ENCODE results near the gene PRR20G. TPM values are rescaled to one million over a fixed set of nuclear protein-coding genes. Genes with fewer than 3 reads are reported as not detected.

Gene PRR20G
- total RNA-seq, 1 donor from 2014 or later: not detected

GRCh38 chr3:127265581-127265981 is 22.3 kb downstream of the PRR20G start:
- peaks cover 5% of the 10 kb centered on the region for H3K4me1 Mint-ChIP-seq
- peaks cover 6% of the 10 kb centered on the region for H3K27me3 Mint-ChIP-seq (ENCODE audit: insufficient read depth, low read depth)
- H3K27me3 ChIP-seq: no peaks in the 10 kb centered on the region
- DNase-seq (ENCODE audit: low spot score): no peak
- no peaks in the 10 kb centered on the region for H3K9me3 ChIP-seq (ENCODE audit: low read depth)
- no peak overlapping the region for H3K27ac ChIP-seq
- H3K9me3 Mint-ChIP-seq: peaks cover 18% of the 10 kb centered on the region
- no peak overlapping the region for H3K27ac Mint-ChIP-seq
- no peaks in the 10 kb centered on the region for H3F3A ChIP-seq (ENCODE audit: low read depth)
- no peaks in the 10 kb centered on the region for H3K36me3 ChIP-seq
- no peaks in the 10 kb centered on the region for H3K36me3 Mint-ChIP-seq
- H4K20me1 ChIP-seq (ENCODE audit: low read depth): no peaks in the 10 kb centered on the region
- H2AFZ ChIP-seq (replicated peaks): no peak overlapping the region
- no peak for TF ChIP-seq CTCF (IDR thresholded peaks at IDR 0.05)
- TF ChIP-seq EZH2 (IDR thresholded peaks at IDR 0.05): no peak
- TF ChIP-seq EZH2phosphoT487 (IDR thresholded peaks at IDR 0.05): no peak
- H3K79me2 ChIP-seq (ENCODE audit: low read depth): no peaks in the 10 kb centered on the region
- no peak overlapping the region for H3K4me3 Mint-ChIP-seq
- no peak overlapping the region for H3K4me2 ChIP-seq
- no peak overlapping the region for H3K9ac ChIP-seq
- H3K4me1 ChIP-seq: no peaks in the 10 kb centered on the region
- no peak overlapping the region for H3K4me3 ChIP-seq

GRCh38 chr3:127264794-127265514 is 22.9 kb downstream of the PRR20G start:
- Mint-ChIP-seq H3K27ac (no peak overlapping the region), H3K9me3 (peaks cover 18% of the 10 kb centered on the region)
- no peaks in the 10 kb centered on the region for H4K20me1 ChIP-seq (ENCODE audit: low read depth)

GRCh38 chr3:127264292-127264691 is 23.6 kb downstream of the PRR20G start:
- Histone ChIP-seq H3K4me1 (no peaks in the 10 kb centered on the region), H3F3A (ENCODE audit: low read depth) (no peaks in the 10 kb centered on the region), H3K4me3 (no peak overlapping the region), H3K79me2 (ENCODE audit: low read depth) (no peaks in the 10 kb centered on the region), H3K27me3 (no peaks in the 10 kb centered on the region), H3K9me3 (ENCODE audit: low read depth) (no peaks in the 10 kb centered on the region), H4K20me1 (ENCODE audit: low read depth) (no peaks in the 10 kb centered on the region), H2AFZ (replicated peaks) (no peak overlapping the region), H3K27ac (no peak overlapping the region), H3K36me3 (no peaks in the 10 kb centered on the region), H3K4me2 (no peak overlapping the region), H3K9ac (no peak overlapping the region)
- Mint-ChIP-seq H3K4me1 (peaks cover 5% of the 10 kb centered on the region), H3K27ac (no peak overlapping the region), H3K36me3 (no peaks in the 10 kb centered on the region), H3K4me3 (no peak overlapping the region), H3K27me3 (ENCODE audit: insufficient read depth, low read depth) (peaks cover 6% of the 10 kb centered on the region), H3K9me3 (peaks cover 13% of the 10 kb centered on the region)
- DNase-seq (ENCODE audit: low spot score): no peak
- no peak for TF ChIP-seq CTCF (IDR thresholded peaks at IDR 0.05)
- no peak for TF ChIP-seq EZH2 (IDR thresholded peaks at IDR 0.05)
- TF ChIP-seq EZH2phosphoT487 (IDR thresholded peaks at IDR 0.05): no peak

More at GRCh38 chr3:127264794-127265514, 22.9 kb downstream of the PRR20G start:
- no peak for DNase-seq (ENCODE audit: low spot score)
- H3K79me2 ChIP-seq (ENCODE audit: low read depth): no peaks in the 10 kb centered on the region
- H3K27me3 ChIP-seq: no peaks in the 10 kb centered on the region
- no peak overlapping the region for H2AFZ ChIP-seq (replicated peaks)
- H3K27me3 Mint-ChIP-seq (ENCODE audit: insufficient read depth, low read depth): peaks cover 6% of the 10 kb centered on the region
- no peak overlapping the region for H3K4me3 Mint-ChIP-seq
- no peak overlapping the region for H3K27ac ChIP-seq
- H3K9ac ChIP-seq: no peak overlapping the region
- H3F3A ChIP-seq (ENCODE audit: low read depth): no peaks in the 10 kb centered on the region
- no peaks in the 10 kb centered on the region for H3K4me1 ChIP-seq
- H3K4me2 ChIP-seq: no peak overlapping the region
- H3K9me3 ChIP-seq (ENCODE audit: low read depth): no peaks in the 10 kb centered on the region
- no peaks in the 10 kb centered on the region for H3K36me3 Mint-ChIP-seq
- no peaks in the 10 kb centered on the region for H3K36me3 ChIP-seq
- peaks cover 5% of the 10 kb centered on the region for H3K4me1 Mint-ChIP-seq
- no peak for TF ChIP-seq EZH2 (IDR thresholded peaks at IDR 0.05)
- TF ChIP-seq EZH2phosphoT487 (IDR thresholded peaks at IDR 0.05): no peak
- no peak for TF ChIP-seq CTCF (IDR thresholded peaks at IDR 0.05)
- no peak overlapping the region for H3K4me3 ChIP-seq
